Peyer's patch (tissue), 4 donors: ENCODE data around the gene ARHGAP12. TPM values are rescaled to one million over a fixed set of nuclear protein-coding genes. Genes with fewer than 3 reads are reported as not detected.

ENCODE experiments used
- DNase-seq, 3 donors: peaks; one replicate each; pipeline ENCODE4 v3.0.0-alpha.2; 2017 to 2019
- H3K27ac ChIP-seq, 4 donors: fragments of 200-600 bp; sonication (generic); one replicate each; pipeline ENCODE4 v1.5.1; 2016 to 2019
- H3K27me3 ChIP-seq, 2 donors: fragments of 200-600 bp; sonication (generic); one replicate each; pipeline ENCODE4 v1.5.1; 2019
- H3K36me3 ChIP-seq, 3 donors: fragments of 200-600 bp; sonication (generic); one replicate each; pipeline ENCODE4 v1.5.1; 2016 to 2019
- H3K4me1 ChIP-seq, 4 donors: fragments of 200-600 bp; sonication (generic); one replicate each; pipeline ENCODE4 v1.5.1; 2016 to 2019
- H3K4me3 ChIP-seq, 4 donors: fragments of 200-600 bp; sonication (generic); 1 replicate in 3 of 4; 2 replicates in 1 of 4; pipeline ENCODE4 v1.5.1; 2016 to 2019; ENCODE audit warnings: mild to moderate bottlenecking in 1 of 4
- H3K9me3 ChIP-seq, 4 donors: fragments of 200-600 bp; sonication (generic); one replicate each; pipeline ENCODE4 v1.5.1; 2016 to 2019; ENCODE audit warnings: mild to moderate bottlenecking in 1 of 4
- CTCF ChIP-seq, 6 experiments: fragments of 450-650 bp in 4 of 6; fragments of 200-600 bp in 2 of 6; sonication (generic) in 1 of 6; IDR thresholded peaks; one replicate each; pipeline ENCODE4 v1.5.1; 2017 to 2019; ENCODE audit warnings: antibody characterized with exemption in 6 of 6, mild to moderate bottlenecking in 3 of 6, moderate library complexity in 1 of 6
- POLR2A ChIP-seq, 2 donors: fragments of 450-650 bp; IDR thresholded peaks; one replicate each; pipeline ENCODE4 v1.5.1; 2017; ENCODE audit warnings: antibody characterized with exemption in 2 of 2, mild to moderate bottlenecking in 2 of 2, moderate library complexity in 2 of 2
- total RNA-seq, 4 donors: library from RNA; depleted of rRNA; stranded (reverse); fragments of >200 nt; gene quantifications; one replicate each; pipeline ENCODE4 v1.1.0, GENCODE V29; 2016

ARHGAP12 gene
- total RNA-seq, 4 donors from 2014 or later: 46.7 to 56.9 (median 52.4) TPM

GRCh38 chr10:31953480-31953879 is 24.8 kb upstream of the ARHGAP12 start:
- no peak overlapping the region for H3K4me3 ChIP-seq
- no peaks in the 10 kb centered on the region for H3K9me3 ChIP-seq
- no peak overlapping the region for H3K27ac ChIP-seq
- no peaks in the 10 kb centered on the region for H3K36me3 ChIP-seq
- no peak for TF ChIP-seq CTCF (IDR thresholded peaks at IDR 0.05)
- TF ChIP-seq POLR2A (IDR thresholded peaks at IDR 0.05): no peak
- DNase-seq: no peak
- no peaks in the 10 kb centered on the region for H3K27me3 ChIP-seq
- H3K4me1 ChIP-seq: peaks cover 0 to 6% (median 0%) of the 10 kb centered on the region in 4 donors

GRCh38 chr10:31953080-31953479 is 24.4 kb upstream of the ARHGAP12 start:
- H3K4me1 ChIP-seq: peaks cover 0 to 6% (median 0%) of the 10 kb centered on the region in 4 donors
- H3K27ac ChIP-seq: no peak overlapping the region
- TF ChIP-seq CTCF (IDR thresholded peaks at IDR 0.05): no peak
- no peak for TF ChIP-seq POLR2A (IDR thresholded peaks at IDR 0.05)
- DNase-seq: no peak
- H3K9me3 ChIP-seq: no peaks in the 10 kb centered on the region
- no peaks in the 10 kb centered on the region for H3K27me3 ChIP-seq
- no peak overlapping the region for H3K4me3 ChIP-seq
- no peaks in the 10 kb centered on the region for H3K36me3 ChIP-seq

GRCh38 chr10:31952066-31952465 is 23.4 kb upstream of the ARHGAP12 start:
- no peak for DNase-seq
- H3K27ac ChIP-seq: no peak overlapping the region
- H3K4me3 ChIP-seq: no peak overlapping the region
- H3K36me3 ChIP-seq: no peaks in the 10 kb centered on the region
- peaks cover 0 to 6% (median 0%) of the 10 kb centered on the region in 4 donors for H3K4me1 ChIP-seq
- no peaks in the 10 kb centered on the region for H3K27me3 ChIP-seq
- H3K9me3 ChIP-seq: no peaks in the 10 kb centered on the region
- TF ChIP-seq POLR2A (IDR thresholded peaks at IDR 0.05) (no peak), CTCF (IDR thresholded peaks at IDR 0.05) (no peak)

GRCh38 chr10:31949266-31949665 is 20.6 kb upstream of the ARHGAP12 start:
- no peak for DNase-seq
- peaks cover 0 to 6% (median 0%) of the 10 kb centered on the region in 4 donors for H3K4me1 ChIP-seq
- H3K4me3 ChIP-seq: no peak overlapping the region
- no peak for TF ChIP-seq CTCF (IDR thresholded peaks at IDR 0.05)
- TF ChIP-seq POLR2A (IDR thresholded peaks at IDR 0.05): no peak
- no peaks in the 10 kb centered on the region for H3K9me3 ChIP-seq
- no peaks in the 10 kb centered on the region for H3K27me3 ChIP-seq
- H3K27ac ChIP-seq: no peak overlapping the region
- no peaks in the 10 kb centered on the region for H3K36me3 ChIP-seq

- Histone ChIP-seq H3K4me3 (peak overlapping the region in 1 of 4 donors; percentile 26), H3K4me1 (peaks cover 0 to 6% (median 0%) of the 10 kb centered on the region in 4 donors)
- TF ChIP-seq CTCF (IDR thresholded peaks at IDR 0.05) (no peak), POLR2A (IDR thresholded peaks at IDR 0.05) (no peak)
These were observed 19.4 kb upstream of the ARHGAP12 start for GRCh38 chr10:31948021-31948420.

More at GRCh38 chr10:31948021-31948420, 19.4 kb upstream of the ARHGAP12 start:
- H3K36me3 ChIP-seq: no peaks in the 10 kb centered on the region
- H3K27ac ChIP-seq: peak overlapping the region in 2 of 4 donors; percentile 20 to 49
- H3K9me3 ChIP-seq: no peaks in the 10 kb centered on the region
- no peak for DNase-seq
- no peaks in the 10 kb centered on the region for H3K27me3 ChIP-seq
